Measurements from ENCODE around the gene ACTL10. TPM values are rescaled to one million over a fixed set of nuclear protein-coding genes. Genes with fewer than 3 reads are reported as not detected.
A peak's percentile ranks its signal among the peaks of the same experiment; 100 is the strongest.

ACTL10 gene
- total and polyA plus RNA-seq, 2 of the 13 experiments (the other 11 are each of a cell fraction or from before 2014, with no cell fraction given): not detected

DNA sequence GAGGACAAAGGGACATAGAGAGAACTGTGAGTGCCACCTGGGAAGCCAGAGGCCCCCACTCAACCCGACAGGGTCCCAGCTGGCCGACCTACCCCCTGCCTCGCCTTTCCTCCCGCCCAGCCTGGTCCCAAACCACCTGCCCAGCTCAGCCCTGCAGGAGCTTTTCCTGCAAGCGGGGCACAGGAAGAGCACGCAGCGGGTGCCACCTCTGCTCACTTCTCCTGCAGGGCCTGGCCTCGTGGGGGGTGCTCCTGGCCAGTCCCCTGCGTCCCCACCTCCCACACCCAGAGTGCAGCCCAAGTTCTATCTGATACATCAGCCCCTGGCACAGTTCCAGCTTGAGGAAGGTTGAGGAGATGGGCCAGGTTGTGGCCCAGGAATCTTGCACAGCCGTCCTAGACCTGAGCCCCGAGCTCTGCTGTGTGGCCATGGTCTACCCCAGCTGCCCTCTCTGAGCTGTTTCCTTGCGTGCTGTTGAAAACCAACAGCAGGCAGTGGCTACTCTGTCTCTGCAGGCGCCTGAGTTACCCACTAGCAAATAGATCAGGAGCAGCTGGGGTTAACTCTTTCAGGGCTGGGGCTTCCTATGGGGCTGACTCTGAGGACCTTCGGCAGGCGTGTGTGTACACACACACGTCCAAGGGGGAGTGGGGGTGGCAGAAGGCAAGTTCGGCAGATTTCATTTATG is 5.8 kb downstream of the ACTL10 start (continued):
- TF ChIP-seq ZNF746 (CRISPR knock-in tag; IDR thresholded peaks at IDR 0.05) (0 out of 2 replicates have a peak, but pooled peaks have one; percentile 21), ZNF652 (CRISPR knock-in tag; IDR thresholded peaks at IDR 0.05; ENCODE audit: borderline replicate concordance, low read depth) (peak; percentile 97), CREB1 (IDR thresholded peaks at IDR 0.05) (no peak), CREB1 (CRISPR knock-in tag; IDR thresholded peaks at IDR 0.05) (no peak), ZFP91 (CRISPR knock-in tag; IDR thresholded peaks at IDR 0.05; ENCODE audit: borderline replicate concordance) (no peak), NONO (IDR thresholded peaks at IDR 0.05) (no peak), NONO (CRISPR knock-in tag; conservative IDR thresholded peaks at IDR 0.05) (peak; percentile 53; the same call in 1 of the 2 replicates), SMARCC2 (IDR thresholded peaks at IDR 0.05) (no peak), ZNF446 (CRISPR knock-in tag; IDR thresholded peaks at IDR 0.05) (peak; percentile 82; the same call in 1 of the 2 replicates), ZNF775 (CRISPR knock-in tag; IDR thresholded peaks at IDR 0.05; ENCODE audit: borderline replicate concordance) (no peak; the same call in 1 of the 2 replicates), RARG (CRISPR knock-in tag; IDR thresholded peaks at IDR 0.05; ENCODE audit: low read depth) (0 out of 2 replicates have a peak, but pooled peaks have one; percentile 17), ZNF552 (CRISPR knock-in tag; IDR thresholded peaks at IDR 0.05; ENCODE audit: borderline replicate concordance) (0 out of 2 replicates have a peak, but pooled peaks have one; percentile 15), CENPBD1 (CRISPR knock-in tag; IDR thresholded peaks at IDR 0.05; ENCODE audit: borderline replicate concordance, low read depth) (no peak), ZNF556 (CRISPR knock-in tag; IDR thresholded peaks at IDR 0.05; ENCODE audit: borderline replicate concordance) (0 out of 2 replicates have a peak, but pooled peaks have one; percentile 19), ZNF530 (CRISPR knock-in tag; IDR thresholded peaks at IDR 0.05; ENCODE audit: low read depth) (0 out of 2 replicates have a peak, but pooled peaks have one; percentile 5), ATF4 (CRISPR knock-in tag; IDR thresholded peaks at IDR 0.05) (0 out of 4 replicates have a peak, but pooled peaks of 1 of the 2 experiments have one; percentile 48)
- TF ChIP-seq, protein P1, sequence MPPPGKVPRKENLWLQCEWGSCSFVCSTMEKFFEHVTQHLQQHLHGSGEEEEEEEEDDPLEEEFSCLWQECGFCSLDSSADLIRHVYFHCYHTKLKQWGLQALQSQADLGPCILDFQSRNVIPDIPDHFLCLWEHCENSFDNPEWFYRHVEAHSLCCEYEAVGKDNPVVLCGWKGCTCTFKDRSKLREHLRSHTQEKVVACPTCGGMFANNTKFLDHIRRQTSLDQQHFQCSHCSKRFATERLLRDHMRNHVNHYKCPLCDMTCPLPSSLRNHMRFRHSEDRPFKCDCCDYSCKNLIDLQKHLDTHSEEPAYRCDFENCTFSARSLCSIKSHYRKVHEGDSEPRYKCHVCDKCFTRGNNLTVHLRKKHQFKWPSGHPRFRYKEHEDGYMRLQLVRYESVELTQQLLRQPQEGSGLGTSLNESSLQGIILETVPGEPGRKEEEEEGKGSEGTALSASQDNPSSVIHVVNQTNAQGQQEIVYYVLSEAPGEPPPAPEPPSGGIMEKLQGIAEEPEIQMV (CRISPR knock-in tag; IDR thresholded peaks at IDR 0.05; ENCODE audit: low read depth): no peak
- TF ChIP-seq, protein P2, sequence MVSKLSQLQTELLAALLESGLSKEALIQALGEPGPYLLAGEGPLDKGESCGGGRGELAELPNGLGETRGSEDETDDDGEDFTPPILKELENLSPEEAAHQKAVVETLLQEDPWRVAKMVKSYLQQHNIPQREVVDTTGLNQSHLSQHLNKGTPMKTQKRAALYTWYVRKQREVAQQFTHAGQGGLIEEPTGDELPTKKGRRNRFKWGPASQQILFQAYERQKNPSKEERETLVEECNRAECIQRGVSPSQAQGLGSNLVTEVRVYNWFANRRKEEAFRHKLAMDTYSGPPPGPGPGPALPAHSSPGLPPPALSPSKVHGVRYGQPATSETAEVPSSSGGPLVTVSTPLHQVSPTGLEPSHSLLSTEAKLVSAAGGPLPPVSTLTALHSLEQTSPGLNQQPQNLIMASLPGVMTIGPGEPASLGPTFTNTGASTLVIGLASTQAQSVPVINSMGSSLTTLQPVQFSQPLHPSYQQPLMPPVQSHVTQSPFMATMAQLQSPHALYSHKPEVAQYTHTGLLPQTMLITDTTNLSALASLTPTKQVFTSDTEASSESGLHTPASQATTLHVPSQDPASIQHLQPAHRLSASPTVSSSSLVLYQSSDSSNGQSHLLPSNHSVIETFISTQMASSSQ (IDR thresholded peaks at IDR 0.05; ENCODE audit: low read depth): no peak
- TF ChIP-seq, protein P2 (CRISPR knock-in tag; IDR thresholded peaks at IDR 0.05; ENCODE audit: borderline replicate concordance): peak; percentile 14; the same call in 1 of the 2 replicates
